Astrocyte (in vitro differentiated cells and primary cell): ENCODE results near the gene CACNA1C. TPM values are rescaled to one million over a fixed set of nuclear protein-coding genes. Genes with fewer than 3 reads are reported as not detected.
"Not testable (repeated sequence)": the region's sequence is repeated elsewhere in the genome, so short reads cannot be mapped to it uniquely, and the experiment has no call there.

Experiments used
- DNase-seq: peaks from one replicate; pipeline ENCODE4 v3.0.0-alpha.2; 2010; ENCODE audit warnings: low read depth
- FAIRE-seq: peaks from 2 replicates; lab custom pipeline; 2011; peaks lifted over from hg19 to GRCh38; lab: Jason Lieb, UNC
- H2AFZ ChIP-seq: 2 replicates; pipeline ENCODE4 v1.6.0; 2012; ENCODE audit warnings: low read depth, low read length, inconsistent platforms
- H3K27ac ChIP-seq: 2 replicates; pipeline ENCODE4 v1.5.1; 2011; ENCODE audit warnings: low read depth, low read length, inconsistent platforms
- H3K27me3 ChIP-seq: 2 replicates; pipeline ENCODE4 v1.6.0; 2011; ENCODE audit warnings: low read length, inconsistent platforms; ENCODE audit not compliant: insufficient read depth
- H3K36me3 ChIP-seq: 2 replicates; pipeline ENCODE4 v1.5.1; 2011; ENCODE audit warnings: low read length, inconsistent platforms; ENCODE audit not compliant: insufficient read depth
- H3K4me1 ChIP-seq: 2 replicates; pipeline ENCODE4 v1.5.1; 2011; ENCODE audit warnings: low read length, inconsistent platforms; ENCODE audit not compliant: insufficient read depth
- H3K4me2 ChIP-seq: 2 replicates; pipeline ENCODE4 v1.6.0; 2012; ENCODE audit warnings: low read length, inconsistent platforms
- H3K4me3 ChIP-seq: 2 replicates; pipeline ENCODE4 v1.5.1; 2011; ENCODE audit warnings: low read depth, mild to moderate bottlenecking, low read length, inconsistent platforms; ENCODE audit not compliant: insufficient read depth
- H3K79me2 ChIP-seq: 2 replicates; pipeline ENCODE4 v1.6.0; 2012; ENCODE audit warnings: mild to moderate bottlenecking, low read length, inconsistent platforms; ENCODE audit not compliant: insufficient read depth
- H3K9ac ChIP-seq: 2 replicates; pipeline ENCODE4 v1.6.0; 2012; ENCODE audit warnings: mild to moderate bottlenecking, low read length, inconsistent platforms
- H3K9me3 ChIP-seq: 2 replicates; pipeline ENCODE4 v1.5.1; 2012; ENCODE audit warnings: low read depth, mild to moderate bottlenecking, low read length, inconsistent platforms; ENCODE audit not compliant: insufficient read depth
- H4K20me1 ChIP-seq: 2 replicates; pipeline ENCODE4 v1.6.0; 2012; ENCODE audit warnings: low read length, inconsistent platforms; ENCODE audit not compliant: insufficient read depth
- H3K27ac Mint-ChIP-seq: one replicate; pipeline ENCODE4 v1.8.0; 2021; ENCODE audit warnings: mild to moderate bottlenecking, mixed read lengths; ENCODE audit not compliant: unreplicated experiment
- H3K27me3 Mint-ChIP-seq: one replicate; pipeline ENCODE4 v1.8.0; 2021; ENCODE audit warnings: low read depth, mixed read lengths; ENCODE audit not compliant: unreplicated experiment
- H3K36me3 Mint-ChIP-seq: one replicate; pipeline ENCODE4 v1.8.0; 2021; ENCODE audit warnings: low read depth, mixed read lengths; ENCODE audit not compliant: unreplicated experiment
- H3K4me1 Mint-ChIP-seq: one replicate; pipeline ENCODE4 v1.8.0; 2021; ENCODE audit warnings: low read depth, mixed read lengths; ENCODE audit not compliant: unreplicated experiment
- H3K4me3 Mint-ChIP-seq: one replicate; pipeline ENCODE4 v1.8.0; 2021; ENCODE audit warnings: mild to moderate bottlenecking, moderate library complexity, mixed read lengths; ENCODE audit not compliant: unreplicated experiment
- H3K9me3 Mint-ChIP-seq: one replicate; pipeline ENCODE4 v1.8.0; 2021; ENCODE audit warnings: mild to moderate bottlenecking, mixed read lengths; ENCODE audit not compliant: unreplicated experiment
- EZH2 ChIP-seq: IDR thresholded peaks from 2 replicates; pipeline ENCODE4 v1.6.1; 2012; ENCODE audit warnings: mild to moderate bottlenecking, low read length, inconsistent platforms; ENCODE audit not compliant: insufficient read depth
- total RNA-seq: library from RNA; stranded (reverse); gene quantifications from 2 replicates; pipeline ENCODE4 v1.2.1, GENCODE V29; 2021
- TF ChIP-seq, protein P1 (sequence below): IDR thresholded peaks from 2 replicates; pipeline ENCODE4 v1.5.1; 2011; ENCODE audit warnings: low read depth, mild to moderate bottlenecking, inconsistent platforms, low read length, moderate library complexity; ENCODE audit not compliant: insufficient read depth

The CACNA1C gene
- total RNA-seq, 1 donor from 2014 or later = 2.1 TPM

DNA sequence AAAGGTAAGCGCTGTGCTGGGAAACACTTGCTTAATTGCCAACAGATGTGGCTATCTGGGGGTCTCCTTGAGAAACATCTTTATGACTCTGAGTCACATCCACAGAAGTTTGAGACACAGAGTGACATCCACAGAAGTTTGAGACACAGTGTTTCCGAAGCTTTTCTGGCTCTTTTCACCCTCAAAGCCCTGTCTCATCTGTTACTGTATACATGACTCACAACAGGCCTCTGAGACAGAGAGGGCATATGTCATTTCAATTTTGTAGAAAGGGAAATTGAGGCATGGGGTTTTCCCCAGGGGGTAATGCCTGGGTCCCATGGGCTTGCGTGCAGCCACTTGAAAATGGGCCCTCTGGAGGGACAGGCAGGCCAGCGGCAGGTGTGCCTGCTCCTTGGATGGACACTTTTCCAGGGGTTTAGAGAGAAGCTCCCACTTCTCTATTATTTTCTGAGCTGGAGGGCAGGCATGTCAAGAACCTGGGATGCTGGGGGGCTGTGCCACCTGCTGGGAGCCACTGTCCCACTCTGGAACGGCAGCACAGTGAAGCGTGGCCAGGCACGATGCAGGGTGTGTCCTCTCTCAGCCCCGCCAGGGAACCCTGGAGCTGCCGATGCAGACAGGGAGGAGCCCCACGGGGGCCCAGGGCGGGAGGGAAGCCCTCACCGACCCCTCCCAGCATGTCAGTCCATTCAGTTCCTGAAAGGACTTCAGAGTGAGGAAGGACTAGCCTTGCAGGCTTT, 630.7 kb downstream of the CACNA1C start:
- Histone ChIP-seq H3K4me1 (no peaks in the 10 kb centered on the region), H3K79me2 (no peaks in the 10 kb centered on the region), H3K4me3 (no peak overlapping the region), H3K27ac (no peak overlapping the region), H2AFZ (no peak overlapping the region), H3K9ac (no peak overlapping the region), H4K20me1 (no peaks in the 10 kb centered on the region), H3K4me2 (no peak overlapping the region), H3K27me3 (no peaks in the 10 kb centered on the region), H3K36me3 (no peaks in the 10 kb centered on the region), H3K9me3 (no peaks in the 10 kb centered on the region)
- H3K4me1 Mint-ChIP-seq = no peaks in the 10 kb centered on the region
- H3K4me3 Mint-ChIP-seq = no peak overlapping the region
- no peaks in the 10 kb centered on the region for H3K36me3 Mint-ChIP-seq
- DNase-seq (no peak), FAIRE-seq (no peak)
- TF ChIP-seq, protein P1, sequence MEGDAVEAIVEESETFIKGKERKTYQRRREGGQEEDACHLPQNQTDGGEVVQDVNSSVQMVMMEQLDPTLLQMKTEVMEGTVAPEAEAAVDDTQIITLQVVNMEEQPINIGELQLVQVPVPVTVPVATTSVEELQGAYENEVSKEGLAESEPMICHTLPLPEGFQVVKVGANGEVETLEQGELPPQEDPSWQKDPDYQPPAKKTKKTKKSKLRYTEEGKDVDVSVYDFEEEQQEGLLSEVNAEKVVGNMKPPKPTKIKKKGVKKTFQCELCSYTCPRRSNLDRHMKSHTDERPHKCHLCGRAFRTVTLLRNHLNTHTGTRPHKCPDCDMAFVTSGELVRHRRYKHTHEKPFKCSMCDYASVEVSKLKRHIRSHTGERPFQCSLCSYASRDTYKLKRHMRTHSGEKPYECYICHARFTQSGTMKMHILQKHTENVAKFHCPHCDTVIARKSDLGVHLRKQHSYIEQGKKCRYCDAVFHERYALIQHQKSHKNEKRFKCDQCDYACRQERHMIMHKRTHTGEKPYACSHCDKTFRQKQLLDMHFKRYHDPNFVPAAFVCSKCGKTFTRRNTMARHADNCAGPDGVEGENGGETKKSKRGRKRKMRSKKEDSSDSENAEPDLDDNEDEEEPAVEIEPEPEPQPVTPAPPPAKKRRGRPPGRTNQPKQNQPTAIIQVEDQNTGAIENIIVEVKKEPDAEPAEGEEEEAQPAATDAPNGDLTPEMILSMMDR = no peak
- no peak for TF ChIP-seq EZH2
- H3K27me3 Mint-ChIP-seq = peaks cover 32% of the 10 kb centered on the region
- H3K27ac Mint-ChIP-seq = no peak overlapping the region
- peaks cover 2% of the 10 kb centered on the region for H3K9me3 Mint-ChIP-seq

DNA sequence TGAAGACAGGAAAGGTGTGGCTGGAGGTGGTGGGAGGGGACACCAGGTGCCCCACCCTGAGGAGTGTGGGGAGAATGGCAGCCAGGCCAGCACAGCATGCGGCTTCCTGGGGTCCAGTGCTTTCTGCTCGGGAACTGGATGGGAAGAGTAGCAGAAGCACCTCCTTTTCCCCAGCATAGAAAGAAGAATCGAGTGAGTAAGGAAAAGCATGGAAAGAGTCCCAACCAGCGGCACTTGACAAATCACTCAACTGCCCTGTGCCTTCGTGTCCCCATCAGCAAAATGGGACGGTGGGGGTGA, 631.2 kb downstream of the CACNA1C start:
- not testable (repeated sequence) for H4K20me1 ChIP-seq, H3K4me3 ChIP-seq, DNase-seq, H3K79me2 ChIP-seq, H3K9me3 Mint-ChIP-seq, H3K27me3 ChIP-seq, H3K27ac Mint-ChIP-seq, H3K9me3 ChIP-seq, H3K36me3 Mint-ChIP-seq, H3K27ac ChIP-seq, FAIRE-seq, H3K4me3 Mint-ChIP-seq, H3K4me1 ChIP-seq, H3K4me1 Mint-ChIP-seq, H3K36me3 ChIP-seq, H2AFZ ChIP-seq, H3K9ac ChIP-seq, H3K4me2 ChIP-seq
- H3K27me3 Mint-ChIP-seq = peaks cover 32% of the 10 kb centered on the region

DNA sequence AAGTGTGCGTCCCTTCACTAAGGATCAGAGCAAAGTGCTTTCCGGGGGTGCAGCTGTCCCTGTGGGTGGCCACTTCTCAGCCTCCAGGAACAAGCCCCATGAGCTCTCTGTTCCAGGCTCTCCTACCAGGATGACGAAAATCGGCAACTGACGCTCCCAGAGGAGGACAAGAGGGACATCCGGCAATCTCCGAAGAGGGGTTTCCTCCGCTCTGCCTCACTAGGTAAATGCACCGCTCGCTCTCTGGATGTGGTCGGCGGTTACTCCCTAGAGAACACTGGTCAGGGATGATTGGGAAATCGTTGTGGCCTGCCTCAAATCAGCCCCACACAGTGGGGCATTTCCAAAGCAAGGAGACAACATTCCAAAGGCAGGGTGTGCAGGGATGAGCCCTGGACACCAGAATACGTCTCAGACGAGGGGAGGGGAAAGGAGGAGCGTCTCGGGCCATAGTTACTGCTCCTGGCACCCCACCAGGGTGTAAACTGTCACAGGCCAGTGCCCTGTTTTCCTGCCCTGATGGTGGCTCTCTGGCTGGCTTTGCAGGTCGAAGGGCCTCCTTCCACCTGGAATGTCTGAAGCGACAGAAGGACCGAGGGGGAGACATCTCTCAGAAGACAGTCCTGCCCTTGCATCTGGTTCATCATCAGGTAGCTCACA, 633.0 kb downstream of the CACNA1C start:
- not testable (repeated sequence) for H3K9me3 Mint-ChIP-seq, DNase-seq, H3K4me3 Mint-ChIP-seq, H3K36me3 Mint-ChIP-seq, H2AFZ ChIP-seq, H3K4me1 Mint-ChIP-seq, H3K27me3 ChIP-seq, H3K4me3 ChIP-seq, H4K20me1 ChIP-seq, H3K36me3 ChIP-seq, H3K79me2 ChIP-seq, FAIRE-seq, H3K27ac Mint-ChIP-seq, H3K9ac ChIP-seq, H3K9me3 ChIP-seq, H3K4me2 ChIP-seq, H3K27ac ChIP-seq, H3K4me1 ChIP-seq
- H3K27me3 Mint-ChIP-seq = peaks cover 44% of the 10 kb centered on the region
